NT2/D1 (cell line): Measurements from ENCODE around the gene ATP12A.

Source experiments
- SUZ12 ChIP-seq: IDR thresholded peaks from 2 replicates; pipeline ENCODE4 v1.6.1; 2011; ENCODE audit not compliant: insufficient read length, insufficient read depth; ENCODE audit errors: extremely low read depth
- YY1 ChIP-seq: IDR thresholded peaks from 2 replicates; pipeline ENCODE4 v1.6.1; 2011; ENCODE audit not compliant: insufficient read length, insufficient read depth

DNA sequence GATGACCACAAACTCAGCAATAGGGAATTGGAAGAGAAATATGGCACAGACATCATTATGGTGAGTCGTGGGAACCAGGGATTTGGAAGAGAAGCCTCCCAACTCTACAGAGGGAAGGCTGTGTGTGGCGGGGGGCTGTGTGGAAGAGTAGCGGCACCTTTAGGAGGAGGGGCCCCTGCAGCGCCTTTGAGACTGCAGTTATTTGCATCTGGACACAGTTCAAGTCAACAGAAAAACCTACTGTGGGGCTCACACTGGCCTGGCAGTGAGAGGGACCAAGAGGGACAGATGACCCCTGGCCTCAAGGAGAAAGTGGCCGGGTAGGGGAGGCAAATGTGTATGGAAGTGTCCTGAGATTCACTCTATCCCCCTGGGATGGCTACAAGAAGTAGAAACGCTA, 5.1 kb downstream of the ATP12A start:
- TF ChIP-seq YY1: no peak
- TF ChIP-seq SUZ12: no peak
